NCI-H128 (cell line): Measurements from ENCODE around the gene LPAR5.
A peak's percentile ranks its signal among the peaks of the same experiment; 100 is the strongest.

Experiments used
- DNase-seq: peaks from one replicate; lab custom pipeline; 2025; ENCODE audit not compliant: unreplicated experiment; lab: John Stamatoyannopoulos, UW

LPAR5 gene

DNA sequence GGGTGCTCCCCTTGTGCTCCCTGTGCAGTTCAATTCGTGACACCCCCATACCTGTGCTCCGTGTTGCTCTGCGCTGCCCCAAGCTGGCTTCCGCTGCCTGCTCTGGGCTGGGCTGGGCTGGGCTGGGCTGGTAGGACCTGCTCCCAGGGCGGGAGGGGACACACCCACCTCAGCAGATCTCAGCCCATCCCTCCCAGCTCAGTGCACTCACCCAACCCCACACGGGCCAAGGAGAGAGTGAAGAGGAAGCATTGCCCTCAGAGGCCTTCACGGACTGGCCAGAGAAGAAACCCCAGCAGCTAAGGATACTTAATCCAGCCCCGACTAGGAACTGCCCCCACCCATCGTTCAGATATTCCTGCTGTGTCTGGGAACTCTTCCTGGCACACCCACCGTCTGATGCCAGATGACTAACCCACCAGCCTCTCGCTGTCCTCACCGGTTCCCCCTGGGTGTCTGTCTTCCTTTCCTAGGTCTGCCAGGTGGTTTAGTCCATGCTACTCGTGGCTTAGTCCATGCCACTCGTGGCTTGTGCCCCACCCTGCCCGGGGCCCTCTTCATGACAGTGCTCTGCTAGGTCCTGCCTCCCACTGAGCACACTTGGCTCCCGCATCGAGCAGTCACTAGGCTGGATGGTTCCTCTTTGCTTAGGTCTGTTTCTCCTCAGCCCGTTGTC, at the start of gene LPAR5:
TSS of gene LPAR5 (minus strand) at position 104 of the 676 bp plus-strand sequence. CDS start 14,711 bp downstream, outside the sequence.
- DNase-seq, result no peak

DNA sequence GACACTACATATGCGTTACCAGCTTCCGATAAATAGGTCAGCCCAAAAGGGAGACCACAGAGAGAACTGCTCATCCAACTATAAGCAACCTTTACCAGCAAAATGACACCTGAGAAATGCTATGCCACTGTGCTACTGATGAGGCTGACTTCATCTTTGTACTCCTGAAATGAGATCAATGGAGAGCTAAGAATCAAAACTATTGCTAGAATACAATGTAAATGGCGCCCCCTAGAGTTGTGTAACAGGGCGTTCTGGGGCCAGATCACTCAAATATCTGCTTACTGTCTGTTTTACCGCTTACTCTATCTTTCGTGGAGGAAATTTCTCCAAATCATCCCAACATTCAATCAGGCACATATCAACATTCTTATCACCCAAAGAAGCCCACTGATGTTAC, 48.9 kb upstream of the LPAR5 start:
- DNase-seq, result no peak

DNA sequence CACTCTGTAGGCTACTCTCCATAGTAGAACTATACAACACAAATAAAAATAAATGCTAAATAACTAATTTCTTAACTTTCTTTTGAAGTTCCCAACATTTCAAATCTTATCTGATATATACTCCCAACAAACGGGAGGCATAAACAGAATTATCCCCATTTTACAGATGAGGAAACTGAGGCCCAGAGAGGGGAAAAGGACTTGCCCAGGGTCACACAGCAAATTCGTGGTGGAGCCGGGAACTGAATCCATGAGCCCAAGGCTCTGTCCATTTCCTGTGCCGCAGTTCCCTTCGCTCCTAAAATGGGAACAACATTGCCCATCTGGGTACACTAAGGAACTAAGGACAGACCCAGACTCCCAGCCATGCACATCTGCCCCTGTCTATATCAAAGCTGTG, 41.2 kb upstream of the LPAR5 start:
- no peak for DNase-seq

- DNase-seq, result no peak
Observed at GRCh38 chr12:6672143-6672542, 36.4 kb upstream of the LPAR5 start.

DNA sequence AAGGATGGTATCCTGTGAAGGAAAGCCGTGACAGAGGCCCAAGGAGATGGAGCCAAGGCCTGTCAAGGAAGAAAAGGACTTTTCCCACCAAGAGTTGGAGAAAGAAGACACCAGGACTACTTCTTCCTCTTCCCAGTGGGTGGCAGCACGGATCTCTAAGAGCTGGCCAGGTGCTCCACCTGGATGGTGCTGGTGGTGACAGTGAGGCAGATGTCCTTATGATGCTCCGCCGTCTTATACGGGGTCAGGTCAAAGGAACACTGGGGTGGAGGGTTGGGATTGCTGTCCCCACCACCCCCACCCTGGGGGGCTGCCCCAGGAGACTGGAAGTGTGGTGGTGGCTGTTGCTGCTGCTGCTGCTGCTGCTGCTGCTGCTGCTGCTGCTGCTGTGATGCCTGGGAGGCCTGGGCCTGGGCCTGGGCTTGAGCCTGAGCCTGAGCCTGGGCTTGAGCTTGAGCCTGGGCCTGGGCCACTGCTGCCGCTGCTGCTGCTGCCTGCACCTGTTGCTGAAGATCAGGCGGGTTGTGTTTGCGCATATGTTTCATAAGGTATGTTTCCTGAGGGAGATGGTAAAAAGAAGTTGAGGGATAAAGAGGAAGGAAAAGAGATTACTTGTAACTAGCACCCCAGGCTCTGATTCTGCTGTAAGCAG, 31.9 kb upstream of the LPAR5 start:
- no peak for DNase-seq

GRCh38 chr12:6666211-6666610, 30.5 kb upstream of the LPAR5 start:
- DNase-seq, result no peak

- DNase-seq, result no peak
Observed at GRCh38 chr12:6664902-6665301, 29.1 kb upstream of the LPAR5 start.

DNA sequence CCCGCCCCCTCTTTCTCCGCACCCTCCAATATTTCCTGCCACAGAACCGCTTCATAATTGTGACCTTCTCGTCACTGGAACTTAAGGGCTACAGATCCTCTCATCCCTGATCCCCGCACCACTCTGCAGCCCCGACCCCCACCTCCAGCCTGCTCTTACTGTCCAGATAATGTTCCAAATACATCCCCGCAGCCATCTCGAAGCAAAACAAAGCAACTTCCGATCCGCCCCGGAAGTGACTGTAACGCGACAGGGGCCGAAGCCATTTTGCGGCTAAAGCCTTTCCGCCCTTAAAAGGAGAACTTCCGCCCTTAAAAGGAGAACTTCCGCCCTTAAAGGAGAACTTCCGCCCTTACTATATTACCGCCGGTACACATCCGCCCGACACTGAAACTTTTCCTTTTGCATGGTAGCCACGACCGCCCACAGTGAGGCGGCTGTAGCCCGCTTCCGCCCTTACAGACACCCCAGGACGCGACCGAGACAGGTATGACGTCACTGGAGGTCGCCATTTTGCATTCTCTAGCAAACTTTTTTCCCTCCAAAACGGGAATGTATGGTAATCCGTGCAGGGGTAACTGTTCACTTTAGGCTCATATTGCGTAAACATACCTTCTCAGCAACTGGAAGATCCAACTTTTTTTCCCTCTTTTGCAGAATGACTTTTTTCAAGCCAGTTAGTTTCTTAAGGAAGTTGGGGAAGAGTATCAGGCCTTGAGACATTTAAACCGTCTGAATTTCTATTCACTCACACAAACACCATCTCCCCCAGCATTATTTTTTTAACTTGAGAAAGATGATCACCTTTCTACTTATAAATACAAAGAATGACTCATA, 27.4 kb upstream of the LPAR5 start, which contains the start of gene ING4:
TSS of gene ING4 (minus strand) at position 214 of the 837 bp plus-strand sequence. CDS start at position 196, 18 bp downstream.
- DNase-seq, result peak; percentile 99

GRCh38 chr12:6662602-6662905, 26.8 kb upstream of the LPAR5 start:
- DNase-seq, result no peak

- no peak for DNase-seq
Observed at GRCh38 chr12:6653987-6654386, 18.2 kb upstream of the LPAR5 start.

DNA sequence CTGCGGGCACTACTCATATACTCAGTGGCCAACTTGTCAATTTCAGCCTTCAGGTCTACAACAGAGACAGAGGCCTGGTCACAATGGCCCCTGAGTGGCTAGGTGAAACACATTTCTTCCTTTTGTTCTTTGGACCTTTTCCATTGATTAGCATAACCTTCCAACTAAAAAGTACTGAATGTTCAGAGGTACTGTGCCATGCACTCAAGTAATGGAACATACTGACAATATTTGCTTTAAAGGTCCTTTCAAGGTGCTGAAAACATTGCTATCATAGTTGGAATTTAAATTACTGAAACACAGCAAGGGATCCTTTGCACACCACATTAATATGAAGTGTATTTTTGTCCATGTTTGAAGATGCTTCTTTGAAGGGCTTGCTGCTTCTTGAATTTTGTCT, 17.6 kb upstream of the LPAR5 start:
- no peak for DNase-seq

DNA sequence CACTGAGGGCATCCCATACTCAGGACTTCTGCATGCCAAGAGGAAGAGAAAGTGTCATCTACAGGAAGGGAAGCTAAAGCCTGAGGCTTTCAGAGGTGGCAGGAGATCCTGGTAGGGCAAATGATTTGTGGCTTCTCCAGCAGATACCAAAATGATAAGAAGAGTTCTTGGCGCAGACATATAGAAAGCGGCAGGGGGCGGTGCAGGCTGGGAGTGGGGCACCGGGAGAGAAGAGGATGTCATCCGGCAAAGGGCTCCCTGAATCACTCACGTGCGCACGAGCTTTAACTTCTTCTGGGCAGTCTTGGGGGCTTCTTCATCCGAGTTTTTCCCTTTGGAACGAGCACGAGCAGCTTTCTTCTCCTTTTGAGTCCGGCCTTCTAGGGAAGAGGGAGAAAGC, 16.6 kb upstream of the LPAR5 start:
- DNase-seq, result no peak

- DNase-seq, result no peak
Observed at GRCh38 chr12:6650832-6651231, 15.1 kb upstream of the LPAR5 start.

- no peak for DNase-seq
Observed at GRCh38 chr12:6647083-6647604, 11.4 kb upstream of the LPAR5 start, which contains the start of gene ACRBP. Gene ACRBP, minus strand, starts transcription at chr12:6647432. Its CDS starts 66 bp downstream, at chr12:6647366.

GRCh38 chr12:6646276-6647082, 10.7 kb upstream of the LPAR5 start:
- no peak for DNase-seq

DNA sequence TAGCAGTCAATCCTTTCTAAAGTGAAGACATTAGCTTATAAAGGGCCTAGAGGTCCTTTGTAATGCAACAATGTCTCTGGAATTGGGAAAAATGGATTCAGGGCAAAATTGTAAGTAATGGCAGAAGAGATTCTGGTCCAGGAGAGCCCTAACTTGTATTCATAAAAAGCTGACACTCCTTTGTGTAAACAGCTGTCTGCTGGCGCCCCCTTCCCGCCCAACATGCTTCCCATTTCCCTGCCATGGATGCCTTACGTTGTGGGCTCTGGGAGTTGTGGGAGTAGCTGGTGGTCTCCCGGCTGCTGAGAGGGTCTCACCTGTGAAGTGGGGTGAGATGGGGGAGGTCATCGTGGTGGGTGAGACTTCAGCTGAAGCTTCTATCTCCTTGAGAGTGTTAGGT, 9.1 kb upstream of the LPAR5 start:
- DNase-seq, result no peak

GRCh38 chr12:6644257-6644596, 8.5 kb upstream of the LPAR5 start:
- DNase-seq, result no peak

- no peak for DNase-seq
Observed at GRCh38 chr12:6643569-6644256, 8.0 kb upstream of the LPAR5 start.

DNA sequence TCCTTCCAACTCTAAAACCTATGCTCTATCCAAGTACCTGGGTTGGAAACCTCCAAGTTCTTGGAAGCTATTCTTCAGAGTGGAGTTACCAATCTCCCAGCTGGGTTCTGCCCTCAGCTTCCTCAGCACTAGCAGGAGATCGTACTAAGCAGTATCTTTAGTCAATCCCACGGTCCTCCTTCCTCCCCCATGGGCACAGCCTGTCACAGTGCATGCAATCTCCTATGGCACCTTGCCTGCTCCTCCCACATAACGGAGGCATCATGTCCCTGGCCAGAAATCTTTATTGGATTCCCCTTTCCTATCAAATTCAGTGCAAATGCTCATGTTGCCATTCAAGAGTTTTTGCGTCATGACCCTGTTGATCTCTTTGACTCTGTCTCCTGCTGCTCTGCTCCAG, 5.4 kb upstream of the LPAR5 start:
- DNase-seq, result no peak

- no peak for DNase-seq
Observed at GRCh38 chr12:6640497-6640896, 4.7 kb upstream of the LPAR5 start.
